Lower leg skin (tissue), 3 donors: ENCODE results near the gene ARPC1A.

Experiments used
- CTCF ChIP-seq, 3 donors: fragments of 450-650 bp; IDR thresholded peaks; one replicate each; pipeline ENCODE4 v1.5.1; 2016; ENCODE audit warnings: antibody characterized with exemption in 3 of 3, mild to moderate bottlenecking in 3 of 3, moderate library complexity in 2 of 3
- POLR2A ChIP-seq, 2 donors: fragments of 450-650 bp; IDR thresholded peaks; one replicate each; pipeline ENCODE4 v1.6.1; 2016 to 2017; ENCODE audit warnings: antibody characterized with exemption in 2 of 2, mild to moderate bottlenecking in 1 of 2, moderate library complexity in 1 of 2

- TF ChIP-seq CTCF (IDR thresholded peaks at IDR 0.05) (no peak), POLR2A (IDR thresholded peaks at IDR 0.05) (no peak)
Measured at GRCh38 chr7:99374111-99375064, 48.7 kb downstream of the ARPC1A start, which contains the start of gene ARPC1B.
